KOPT-K1 (cell line): ENCODE results near the gene FASTKD3.

Experiments used
- H3K27ac ChIP-seq: fragments of 200-600 bp; sonication (generic); 2 replicates; pipeline ENCODE4 v1.5.1; 2016; ENCODE audit warnings: antibody characterized with exemption, mild to moderate bottlenecking, low read depth, low read length; ENCODE audit not compliant: poor library complexity, severe bottlenecking
- H3K36me3 ChIP-seq: fragments of 200-600 bp; sonication (generic); 2 replicates; pipeline ENCODE4 v1.5.1; 2017; ENCODE audit warnings: antibody characterized with exemption, mild to moderate bottlenecking, low read length, moderate library complexity; ENCODE audit not compliant: insufficient read depth
- H3K9me3 ChIP-seq: fragments of 200-600 bp; sonication (generic); 2 replicates; pipeline ENCODE4 v1.5.1; 2017; ENCODE audit warnings: antibody characterized with exemption, low read length, mild to moderate bottlenecking; ENCODE audit not compliant: insufficient read depth, poor library complexity, severe bottlenecking

The FASTKD3 gene

DNA sequence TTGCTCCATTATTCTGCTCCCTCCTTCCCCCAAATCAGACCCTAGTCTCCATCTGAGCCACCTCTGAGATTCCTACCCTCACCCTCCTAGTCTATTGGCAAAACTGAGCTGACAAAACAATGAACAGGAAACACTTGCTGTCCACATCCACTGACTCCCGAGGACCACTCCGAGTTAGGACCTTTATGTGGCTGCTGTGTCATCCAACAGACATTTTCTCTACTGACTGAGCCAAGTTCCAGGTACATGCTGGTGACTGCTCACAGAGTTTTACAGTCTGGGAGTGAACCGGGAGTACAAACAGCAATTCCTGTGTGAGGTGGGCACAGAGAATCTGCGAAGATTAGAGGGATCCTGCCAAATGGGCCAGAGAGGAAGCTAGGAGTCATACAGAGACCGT lies 57.1 kb downstream of the FASTKD3 start:
- Histone ChIP-seq H3K36me3 (no peaks in the 10 kb centered on the region), H3K27ac (no peak overlapping the region), H3K9me3 (no peaks in the 10 kb centered on the region)
